T follicular helper cell (primary cell): ENCODE results near the gene ALLC.

Source experiments
- DNase-seq: peaks from one replicate; pipeline ENCODE4 v3.0.0-alpha.2; 2020; ENCODE audit warnings: low read depth

Gene ALLC

DNA sequence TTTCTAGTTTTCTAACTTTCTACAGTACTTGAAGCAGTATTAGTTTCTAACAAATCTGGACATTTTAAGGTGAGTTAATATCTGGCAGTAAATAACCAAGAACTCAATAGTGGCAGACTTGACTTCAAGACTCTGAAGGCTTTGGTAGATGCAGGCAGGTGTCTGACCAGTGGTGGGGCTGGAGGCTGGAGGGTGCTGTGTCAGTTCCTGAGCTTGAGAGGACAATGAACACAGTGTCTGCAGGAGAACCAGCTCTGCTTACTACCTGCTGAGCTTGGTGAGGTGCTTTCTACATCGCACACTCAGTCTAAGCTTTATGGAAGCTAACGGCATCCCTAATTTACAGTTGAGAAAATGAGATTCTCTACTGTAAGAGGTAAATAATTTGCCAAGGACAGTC lies 21.2 kb downstream of the ALLC start:
- no peak for DNase-seq

DNA sequence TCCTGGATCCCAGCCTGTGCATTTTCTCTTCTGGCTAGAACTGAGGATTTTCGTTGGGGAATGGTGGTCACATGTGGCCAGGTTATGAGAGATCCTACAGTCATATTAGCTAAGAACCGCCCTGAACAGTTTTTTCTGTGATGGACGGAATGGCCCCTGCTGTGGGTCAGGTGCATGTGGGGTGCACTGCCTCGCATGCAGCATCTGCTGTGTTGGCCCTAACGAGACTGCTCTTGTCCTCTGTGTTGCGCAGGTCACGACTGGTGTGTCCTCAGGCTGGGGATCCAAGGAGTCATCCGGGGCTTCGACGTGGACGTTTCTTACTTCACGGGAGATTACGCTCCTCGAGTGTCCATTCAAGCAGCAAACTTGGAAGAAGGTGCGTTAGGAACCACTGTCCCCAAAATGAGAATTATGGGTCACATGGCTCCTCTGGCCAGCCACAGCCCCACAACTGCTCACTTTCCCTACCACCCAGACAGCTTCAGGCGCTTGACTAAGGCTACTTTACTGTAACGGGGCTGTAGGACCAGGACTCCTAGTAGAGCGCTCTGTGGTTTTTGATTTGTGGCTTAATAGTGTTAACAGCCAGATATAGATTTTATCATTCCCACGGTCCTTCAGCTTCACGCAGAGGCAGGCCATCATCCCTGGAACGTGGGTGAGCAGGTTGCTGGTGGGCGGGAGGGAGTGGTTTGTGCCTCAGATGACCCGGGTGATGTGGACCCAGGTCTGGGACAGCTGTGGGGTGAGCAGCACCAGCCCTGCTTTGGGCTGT lies 21.8 kb downstream of the ALLC start:
- no peak for DNase-seq

DNA sequence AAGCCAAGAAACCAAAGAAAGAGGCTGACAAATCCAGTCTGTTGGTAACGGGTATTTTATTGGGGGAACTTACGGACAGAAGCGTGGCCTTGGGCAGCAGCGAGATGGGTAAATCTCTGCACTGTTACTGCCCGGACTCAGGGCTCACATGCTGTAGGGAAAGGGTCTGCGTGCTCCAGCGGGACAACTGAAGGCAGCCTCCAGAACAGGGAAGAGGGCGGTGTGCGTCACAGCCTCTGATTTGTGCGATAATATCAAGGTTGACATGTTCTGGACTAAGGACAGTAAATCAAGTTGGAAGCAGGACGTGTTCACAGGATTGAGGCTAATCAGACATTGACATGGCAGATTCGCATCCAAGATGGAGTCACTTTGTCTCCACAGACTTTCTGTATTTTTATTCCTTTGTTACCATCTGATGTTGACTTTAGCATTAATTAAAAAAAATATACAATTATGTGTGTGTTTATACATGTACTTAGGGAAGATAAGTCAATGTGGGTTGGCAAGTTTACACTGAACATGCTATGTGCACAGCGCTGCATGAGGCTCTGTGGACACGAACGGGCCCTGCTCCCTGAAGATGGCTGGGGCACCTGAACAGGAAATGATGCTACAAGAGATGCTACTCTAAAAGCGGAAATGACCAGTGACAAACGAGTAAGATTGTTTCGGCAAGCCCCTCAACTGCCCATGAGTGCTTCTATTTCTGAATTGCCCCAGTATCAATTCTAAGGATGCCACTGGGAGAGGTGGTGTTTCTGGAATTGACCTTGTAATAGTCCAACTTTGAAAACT lies 22.7 kb downstream of the ALLC start:
- DNase-seq: no peak

DNA sequence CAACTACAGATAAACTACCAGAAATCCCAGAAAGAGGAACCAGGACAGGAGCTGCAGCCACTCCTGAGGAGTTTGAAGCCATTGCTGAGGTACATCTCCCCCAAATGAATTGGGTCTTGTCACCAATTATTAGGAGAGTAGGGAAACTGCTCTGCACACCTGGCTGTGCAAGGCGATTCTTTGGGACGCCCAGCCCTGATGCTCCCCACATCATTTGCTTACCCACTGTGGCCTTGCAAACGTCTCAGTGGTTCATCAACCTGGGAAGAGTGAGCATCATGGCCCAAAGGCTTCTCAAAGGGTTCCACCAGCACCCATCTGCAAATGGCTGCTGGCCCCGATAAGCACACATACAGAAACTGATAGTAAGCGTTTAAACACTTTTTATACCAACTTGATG lies 23.6 kb downstream of the ALLC start:
- DNase-seq: no peak

DNA sequence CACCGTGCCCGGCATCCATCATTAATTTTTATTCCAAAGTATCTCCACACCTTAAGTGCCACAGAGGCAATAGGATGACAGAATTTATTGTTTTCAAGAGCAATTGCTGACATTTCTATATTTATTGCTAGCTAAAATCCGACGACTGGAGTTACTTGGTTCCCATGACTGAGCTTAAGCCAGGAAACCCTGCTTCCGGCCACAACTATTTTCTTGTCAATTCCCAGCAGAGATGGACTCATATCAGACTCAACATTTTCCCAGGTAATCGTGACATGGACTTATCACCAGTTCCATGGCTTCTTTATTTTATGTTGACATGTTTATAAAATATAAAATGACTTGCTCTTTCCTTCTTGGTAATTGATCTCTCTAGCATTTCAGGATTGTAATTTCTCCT lies 24.8 kb downstream of the ALLC start:
- no peak for DNase-seq

DNA sequence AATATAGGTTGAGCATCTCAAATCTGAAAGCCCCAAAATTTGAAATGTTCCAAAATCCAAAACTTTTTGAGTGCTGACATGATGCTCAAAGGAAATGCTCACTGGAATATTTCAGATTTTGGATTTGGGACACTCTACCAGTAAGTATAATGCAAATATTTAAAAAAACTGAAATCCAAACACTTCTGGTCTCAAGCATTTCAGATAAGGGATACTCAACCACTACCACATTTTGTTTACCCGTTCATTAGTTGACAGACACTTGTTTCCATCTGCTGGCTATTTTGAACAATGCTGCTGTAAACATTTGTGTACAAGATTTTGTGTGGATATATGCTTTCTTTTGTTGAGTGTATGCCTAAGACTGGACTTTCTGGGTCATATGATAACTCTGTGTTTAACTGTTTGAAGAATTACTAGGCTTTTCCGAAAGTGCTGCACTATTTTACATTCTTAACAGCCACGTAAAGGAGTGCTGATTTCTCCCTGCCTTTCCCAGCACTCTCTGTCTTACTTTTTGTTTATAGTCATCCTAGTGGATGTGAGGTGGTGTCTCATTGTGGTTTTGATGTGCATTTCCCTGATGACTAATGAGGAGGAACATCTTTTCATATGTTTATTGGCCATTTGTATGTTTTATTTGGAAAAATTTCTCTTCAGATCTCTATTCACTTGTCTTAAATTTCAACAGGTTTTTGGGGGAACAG lies 25.9 kb downstream of the ALLC start:
- DNase-seq: no peak

DNA sequence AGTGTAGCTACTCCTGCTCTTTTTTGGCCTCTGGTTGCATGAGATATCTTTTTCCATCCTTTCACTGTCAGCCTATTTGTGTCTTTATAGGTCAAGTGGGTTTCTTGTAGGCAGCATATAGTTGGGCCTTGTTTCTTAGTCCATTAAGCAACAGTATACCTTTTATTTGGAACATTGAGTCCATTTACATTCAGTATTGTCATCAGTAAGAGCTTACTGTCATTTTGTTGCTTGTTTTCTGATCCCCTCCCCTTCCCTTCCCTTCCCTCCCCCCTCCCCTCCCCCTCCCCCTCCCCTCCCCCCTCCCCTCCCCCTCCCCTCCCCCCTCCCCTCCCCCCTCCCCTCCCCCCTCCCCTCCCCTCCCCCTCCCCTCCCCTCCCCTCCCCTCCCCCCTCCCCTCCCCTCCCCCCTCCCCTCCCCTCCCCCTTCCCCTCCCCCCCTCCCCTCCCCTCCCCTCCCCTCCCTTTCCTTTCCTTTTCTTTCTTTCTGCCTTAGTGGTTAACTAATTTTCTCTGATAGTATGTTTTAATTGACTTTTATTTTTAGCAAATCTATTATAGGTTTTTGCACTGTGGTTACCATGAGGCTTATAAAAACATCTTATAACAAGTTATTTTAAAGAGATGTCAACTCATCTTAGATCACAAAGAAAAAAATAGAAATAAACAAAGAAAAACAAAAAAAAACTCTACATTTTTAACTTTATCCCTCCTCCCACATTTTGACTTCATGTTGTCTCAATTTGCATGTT lies 32.2 kb downstream of the ALLC start:
- no peak for DNase-seq

DNA sequence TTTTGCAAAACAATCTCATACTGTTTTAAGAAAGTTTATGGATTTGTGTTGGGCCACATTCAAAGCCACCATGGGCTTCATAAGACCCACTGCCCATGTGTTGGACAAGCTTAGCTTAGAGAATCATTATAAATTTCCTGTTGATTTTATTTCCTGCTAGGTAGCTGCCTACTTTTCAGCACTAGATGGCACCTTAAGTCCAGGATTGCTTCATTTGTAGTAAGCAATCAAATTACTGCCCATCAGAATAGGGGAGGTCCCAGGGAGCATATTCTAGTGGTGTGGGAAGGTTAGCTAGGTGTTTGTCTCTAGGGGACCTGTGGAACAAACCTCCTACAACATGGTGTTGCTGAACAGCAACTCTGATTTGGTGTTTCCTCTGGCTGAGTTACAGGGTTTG lies 34.4 kb downstream of the ALLC start:
- no peak for DNase-seq

DNA sequence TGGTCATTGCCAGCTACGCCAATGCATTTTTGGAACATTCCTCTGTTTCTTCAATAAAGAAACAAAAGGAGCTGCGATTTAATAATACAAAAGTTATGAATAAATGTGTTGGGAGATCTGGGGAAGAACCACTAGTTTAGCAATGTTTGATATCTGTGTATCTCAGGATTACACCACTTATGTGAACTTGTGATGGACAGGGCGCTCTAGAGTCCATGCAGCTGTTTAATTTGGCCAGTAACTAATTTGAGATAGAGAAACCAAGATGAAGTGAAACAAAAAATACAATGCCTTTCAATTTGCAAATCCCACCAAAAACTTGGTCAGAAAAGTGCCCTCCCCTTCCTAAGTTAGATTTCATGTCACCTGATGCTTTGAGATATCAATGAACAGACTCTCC lies 38.5 kb downstream of the ALLC start:
- no peak for DNase-seq

DNA sequence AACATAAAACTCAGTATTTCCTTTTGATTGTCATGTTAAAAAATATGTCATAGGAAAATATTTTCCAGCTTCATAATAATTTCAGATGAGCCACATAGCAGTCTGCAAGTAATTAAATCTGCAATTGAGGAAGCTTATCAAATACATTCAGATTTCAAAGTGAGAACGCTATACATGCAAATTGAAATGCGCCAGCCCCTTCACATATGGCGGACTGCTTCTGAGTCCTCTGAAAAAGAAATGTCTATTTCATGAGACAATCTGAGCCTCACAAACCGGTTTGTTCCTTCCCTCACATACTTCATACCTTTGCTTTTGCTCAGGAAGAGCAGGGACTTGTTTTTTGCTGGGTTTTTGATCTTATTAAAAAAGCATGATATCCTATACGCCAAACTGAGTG lies 43.1 kb downstream of the ALLC start:
- no peak for DNase-seq

DNA sequence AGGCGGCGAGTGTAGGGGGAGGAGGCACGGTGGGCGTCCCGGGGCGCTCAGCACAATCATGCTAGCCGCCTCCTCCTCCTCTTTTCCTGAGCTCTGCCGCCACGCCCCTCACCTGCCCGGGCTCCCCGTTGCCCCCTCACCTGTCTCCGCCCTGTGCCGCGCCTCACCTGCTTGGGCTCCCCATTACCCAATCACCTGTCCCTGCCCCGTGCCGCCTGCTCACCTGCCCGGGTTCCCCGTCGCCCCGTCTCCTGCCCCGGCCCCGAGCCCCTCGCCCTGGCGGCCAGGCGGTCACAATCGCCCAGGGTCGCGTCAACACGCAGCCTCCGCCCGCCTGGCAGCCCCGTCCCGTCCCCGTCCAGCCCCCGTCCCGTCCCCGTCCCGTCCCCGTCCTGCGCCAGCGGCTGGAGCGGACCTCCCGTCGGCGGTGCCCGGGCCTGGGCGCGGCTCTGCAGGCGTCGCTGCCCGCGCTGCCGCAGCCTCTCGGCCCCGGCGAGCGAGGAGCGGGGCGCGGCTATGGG lies 45.3 kb downstream of the ALLC start, which contains the start of gene DCDC2C:
Gene DCDC2C, plus strand, starts transcription at position 340 of the 521 bp plus-strand sequence. Its CDS starts 177 bp downstream, at position 517.
- DNase-seq: no peak

DNA sequence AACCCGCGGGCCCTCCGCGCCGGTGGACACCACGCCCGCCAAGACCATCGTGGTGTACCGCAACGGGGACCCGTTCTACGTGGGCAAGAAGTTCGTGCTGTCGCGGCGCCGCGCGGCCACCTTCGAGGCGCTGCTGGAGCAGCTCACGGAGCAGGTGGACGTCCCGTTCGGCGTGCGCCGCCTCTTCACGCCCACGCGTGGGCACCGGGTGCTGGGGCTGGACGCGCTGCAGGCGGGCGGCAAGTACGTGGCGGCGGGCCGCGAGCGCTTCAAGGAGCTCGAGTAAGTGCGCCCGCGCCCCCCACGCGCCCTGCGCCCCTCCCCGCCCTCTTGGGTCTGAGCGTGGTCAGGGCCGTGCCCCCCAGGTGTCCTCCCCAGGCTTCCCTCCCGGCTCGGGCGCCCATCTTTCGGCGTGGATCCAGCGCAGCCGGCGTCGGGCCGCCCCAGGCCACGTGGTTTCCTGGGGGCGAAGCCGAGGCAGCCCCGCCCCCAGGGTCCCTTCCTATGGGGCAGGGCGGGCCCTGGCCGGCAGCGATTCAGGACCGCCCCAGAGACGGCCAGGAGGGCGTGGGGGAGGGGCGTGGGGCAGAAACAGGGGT lies 45.9 kb downstream of the ALLC start:
- no peak for DNase-seq

DNA sequence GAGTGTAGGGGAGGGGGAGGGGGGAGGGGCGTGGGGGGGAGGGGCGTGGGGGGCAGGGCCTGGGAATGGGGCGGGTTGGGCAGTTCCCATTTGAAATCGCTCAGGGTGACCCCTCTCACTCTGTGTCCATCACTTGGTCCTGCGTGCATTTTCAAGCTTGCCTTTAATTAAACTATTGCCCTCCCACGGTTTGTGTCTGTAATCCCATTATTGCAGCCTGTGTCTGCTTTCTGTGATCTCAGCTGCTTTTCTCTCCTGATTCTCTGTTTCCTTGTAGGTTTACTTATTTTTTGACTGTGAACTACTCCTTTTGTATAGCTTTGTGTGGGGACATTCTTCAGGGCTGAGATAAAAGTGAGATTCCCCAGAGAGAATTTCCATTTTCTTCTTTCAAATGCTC lies 46.7 kb downstream of the ALLC start:
- no peak for DNase-seq

DNA sequence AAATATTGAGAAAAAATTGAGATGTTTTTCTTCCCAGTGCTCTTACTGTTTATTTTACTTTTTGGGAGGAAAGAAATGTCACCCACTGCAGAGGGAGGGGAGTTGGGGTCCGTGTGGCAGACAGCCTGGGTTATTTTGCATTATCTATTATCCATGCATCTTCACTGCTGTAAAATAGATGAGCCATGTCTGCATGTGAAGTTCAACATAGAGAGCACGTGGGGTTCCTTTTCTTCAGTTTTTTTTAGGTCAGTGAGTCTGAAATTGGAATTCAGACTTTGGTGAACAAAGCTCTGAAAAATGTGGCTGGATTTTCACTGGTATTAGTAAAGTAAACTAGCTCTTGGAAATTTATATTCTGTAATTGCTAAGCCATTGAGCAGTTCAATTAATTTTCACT lies 47.8 kb downstream of the ALLC start:
- DNase-seq: no peak

DNA sequence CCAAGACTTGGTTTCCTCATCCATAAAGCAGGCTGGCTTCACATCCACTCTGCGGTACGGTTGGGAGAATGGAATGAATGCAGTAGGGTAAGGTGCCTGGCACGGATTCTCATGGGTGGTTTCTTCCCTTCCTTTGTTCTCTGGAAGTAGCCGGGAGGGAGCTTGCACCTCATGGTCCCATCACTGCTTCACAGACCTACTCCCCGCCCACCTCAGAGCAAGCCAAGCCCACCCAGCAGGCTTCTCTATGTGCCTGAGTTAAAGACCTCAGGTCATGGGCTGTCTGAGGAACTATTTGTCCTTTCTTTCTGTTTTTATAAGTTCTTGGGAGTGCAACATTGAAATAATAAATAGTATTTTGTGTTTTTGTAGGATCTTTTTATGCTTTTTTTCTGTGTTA lies 48.9 kb downstream of the ALLC start:
- no peak for DNase-seq

DNA sequence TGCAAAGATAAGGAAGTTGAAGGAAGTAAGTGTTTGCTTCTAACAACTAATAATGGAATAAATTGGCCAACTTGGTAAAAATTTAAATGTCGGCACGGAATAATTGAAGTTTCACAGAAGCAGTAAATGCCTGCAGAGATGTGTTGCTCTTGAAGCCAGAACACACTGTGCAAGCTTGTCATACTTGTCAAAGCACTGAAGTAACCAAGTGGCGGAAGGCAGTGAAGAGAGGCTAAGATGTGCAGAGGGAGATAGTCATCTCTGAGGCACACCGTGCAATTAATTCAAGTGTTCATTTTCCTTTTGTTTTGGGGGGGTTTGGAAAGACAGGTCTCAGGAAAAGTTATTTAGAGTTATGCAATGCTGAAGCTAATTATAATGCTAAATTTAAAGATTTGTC lies 50.6 kb downstream of the ALLC start:
- no peak for DNase-seq

DNA sequence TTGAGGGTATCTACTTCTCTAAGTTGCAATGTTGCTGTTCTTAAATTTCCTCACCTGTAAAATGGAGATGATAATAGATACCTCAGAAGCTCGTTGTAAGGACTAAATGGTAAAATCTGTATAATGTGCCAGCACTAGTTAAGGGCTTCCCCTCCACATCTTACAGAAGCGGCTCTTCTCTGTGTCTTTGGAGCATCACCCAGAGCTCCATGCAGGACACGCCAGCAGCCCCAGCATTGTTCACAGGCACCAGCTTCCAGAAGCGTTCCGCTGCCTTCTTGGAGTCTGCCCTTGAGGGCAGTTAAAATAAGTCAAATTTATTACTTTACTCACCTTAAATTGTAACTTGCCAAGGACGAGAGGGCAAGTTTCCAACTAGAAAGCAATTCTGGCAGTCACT lies 51.2 kb downstream of the ALLC start:
- DNase-seq: no peak

DNA sequence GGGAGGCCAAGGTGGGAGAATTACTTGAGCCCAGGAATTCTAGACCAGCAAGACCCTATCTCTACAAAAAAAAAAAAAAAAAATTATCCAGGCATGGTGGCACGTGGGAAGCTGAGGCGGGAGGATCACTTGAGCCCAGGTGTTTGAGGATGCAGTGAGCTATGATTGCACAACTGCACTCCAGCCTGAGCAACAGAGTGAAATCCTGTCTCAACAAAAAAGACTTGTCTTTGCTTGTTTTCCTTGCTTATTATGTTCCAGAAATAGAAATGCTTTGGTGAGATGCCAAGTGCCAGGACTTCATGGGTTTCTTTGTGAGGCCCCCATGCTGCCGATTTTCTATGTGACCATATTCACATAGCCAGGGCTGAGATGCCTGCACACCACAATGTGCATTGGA lies 54.4 kb downstream of the ALLC start:
- no peak for DNase-seq

DNA sequence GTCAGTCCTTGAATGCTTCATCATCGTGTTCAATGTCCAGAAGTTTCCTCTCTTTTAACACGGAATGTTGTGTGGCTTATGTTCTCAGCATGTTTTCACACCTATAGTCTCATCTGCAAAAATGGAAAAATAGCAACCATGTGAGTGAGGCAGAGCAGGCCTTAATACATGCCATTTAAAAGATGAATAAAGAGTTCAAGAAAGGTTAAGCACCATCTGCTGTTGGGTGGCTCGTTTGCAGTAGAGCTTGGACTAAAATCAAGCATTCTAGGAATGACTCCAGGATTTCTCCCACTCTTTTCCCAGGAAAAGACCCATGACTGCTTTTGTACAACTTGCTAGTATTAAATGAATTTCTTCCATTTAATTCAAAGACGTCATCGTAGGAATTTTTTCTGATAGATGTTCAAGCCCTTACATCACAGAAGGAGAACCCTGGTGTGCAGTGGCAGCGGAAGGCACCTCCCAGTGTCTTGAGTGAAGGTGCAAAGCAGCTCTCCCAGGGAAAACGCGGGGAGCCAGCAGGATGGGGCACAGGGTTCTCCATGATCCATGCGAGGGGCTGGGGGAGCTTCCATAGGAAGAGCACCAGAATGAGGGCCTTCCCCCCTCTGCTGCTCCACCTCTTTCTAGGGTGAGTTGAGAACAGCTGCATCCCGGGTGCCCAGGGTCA lies 55.0 kb downstream of the ALLC start:
- no peak for DNase-seq

DNA sequence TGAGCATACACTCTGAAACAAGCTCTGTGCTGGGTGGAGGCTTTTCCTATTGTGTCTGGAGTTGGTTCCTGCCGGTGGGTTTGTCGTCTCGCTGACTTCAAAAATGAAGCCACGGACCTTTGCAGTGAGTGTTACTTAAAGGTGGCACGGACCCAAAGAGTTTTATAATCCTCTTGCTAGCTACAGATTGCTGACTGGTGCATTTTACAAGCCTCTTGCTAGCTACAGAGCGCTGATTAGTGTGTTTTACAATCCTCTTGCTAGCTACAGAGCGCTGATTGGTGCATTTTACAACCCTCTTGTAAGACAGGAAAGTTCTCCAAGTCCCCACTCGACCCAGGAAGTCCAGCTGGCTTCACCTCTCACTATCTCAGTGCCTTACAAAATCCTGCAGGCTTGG lies 60.7 kb downstream of the ALLC start:
- no peak for DNase-seq

DNA sequence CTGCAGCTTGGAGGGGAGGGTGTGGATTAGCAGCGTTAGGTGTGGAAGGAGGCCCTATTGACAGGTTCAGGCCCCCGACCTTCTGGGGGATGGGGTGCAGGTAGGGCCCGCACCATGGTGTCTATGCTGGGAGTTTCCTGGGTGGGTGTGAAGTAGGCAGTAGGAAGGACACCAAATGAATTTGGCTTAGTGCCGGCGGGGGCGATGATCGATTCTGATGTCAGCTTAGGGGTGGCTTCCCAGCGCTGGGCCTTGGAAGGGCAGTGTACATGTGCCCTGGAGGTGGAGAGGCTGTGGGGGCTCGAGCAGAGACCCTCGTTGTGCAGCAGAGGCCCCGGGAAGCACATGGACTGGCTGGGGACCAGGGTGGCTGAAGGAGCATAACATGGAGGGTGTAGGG lies 67.0 kb downstream of the ALLC start:
- no peak for DNase-seq
